ENCODE measurements around the gene CYP4F8.

DNA sequence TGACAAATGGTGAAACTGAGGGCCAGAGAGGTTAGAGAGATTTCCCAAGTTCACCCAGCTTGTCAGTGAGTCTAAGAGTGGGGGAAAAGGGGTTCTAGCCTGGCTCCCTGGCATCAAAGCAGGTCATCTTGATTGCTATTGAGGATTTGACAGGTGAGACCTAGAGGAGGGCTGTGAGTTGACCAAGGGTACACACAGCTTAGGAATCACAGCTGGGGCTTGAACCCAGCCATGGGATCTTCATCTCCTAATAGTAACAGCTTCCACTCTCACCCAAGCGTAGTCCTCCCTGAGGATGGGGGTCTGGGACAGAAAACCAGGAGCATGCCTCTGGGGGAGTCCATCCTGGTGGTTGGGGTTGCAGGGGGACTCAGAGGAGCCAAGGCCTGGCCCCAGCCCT lies 6.8 kb downstream of the CYP4F8 start:
- TF ChIP-seq CTCF (IDR thresholded peaks at IDR 0.05; ENCODE audit: low read depth, low read length, poor library complexity, severe bottlenecking) (no peak), EZH2phosphoT487 (IDR thresholded peaks at IDR 0.05; ENCODE audit: borderline replicate concordance, low read length) (no peak)

Measured in DOHH2 (cell line).